ENCODE measurements around the gene RELL2.

The RELL2 gene

GRCh38 chr5:141618804-141619554 lies 17.8 kb upstream of the RELL2 start, which contains the start of gene DIAPH1:
Gene DIAPH1, minus strand, starts transcription at chr5:141619000. Its CDS starts 86 bp downstream, at chr5:141618914.
- DNase-seq, result peak; percentile 98

- DNase-seq, result peak in 1 of 2 experiments; percentile 41
Measured at GRCh38 chr5:141623186-141623585, 13.6 kb upstream of the RELL2 start.

- DNase-seq, result no peak
Measured at GRCh38 chr5:141623611-141624010, 13.2 kb upstream of the RELL2 start.

- DNase-seq, result no peak
Measured at GRCh38 chr5:141628175-141628788, 8.5 kb upstream of the RELL2 start.

- DNase-seq, result no peak
Measured at GRCh38 chr5:141630570-141631140, 6.1 kb upstream of the RELL2 start.

- DNase-seq, result no peak
Measured at GRCh38 chr5:141632650-141633049, 4.1 kb upstream of the RELL2 start.

GRCh38 chr5:141633871-141634561 lies 2.8 kb upstream of the RELL2 start:
- DNase-seq, result no peak

- no peak for DNase-seq
Measured at GRCh38 chr5:141634720-141635119, 2.1 kb upstream of the RELL2 start.

GRCh38 chr5:141635646-141636045 lies 1.2 kb upstream of the RELL2 start:
- no peak for DNase-seq

- DNase-seq, result no peak
Measured at GRCh38 chr5:141636106-141636412, 738 bp upstream of the RELL2 start.

- peak; percentile 57 to 67 for DNase-seq
Measured at GRCh38 chr5:141637123-141637766, 448 bp downstream of the RELL2 start.

- peak; percentile 58 to 63 for DNase-seq
Measured at GRCh38 chr5:141637767-141638419, 1.1 kb downstream of the RELL2 start.

- no peak for DNase-seq
Measured at GRCh38 chr5:141638771-141639170, 2.0 kb downstream of the RELL2 start.

GRCh38 chr5:141639357-141640050 lies 2.7 kb downstream of the RELL2 start:
- DNase-seq, result no peak

GRCh38 chr5:141640051-141640415 lies 3.2 kb downstream of the RELL2 start:
- no peak for DNase-seq

GRCh38 chr5:141640698-141641097 lies 3.9 kb downstream of the RELL2 start:
- DNase-seq, result no peak

- DNase-seq, result peak in 1 of 2 experiments; percentile 24
Measured at GRCh38 chr5:141641634-141642267, 5.0 kb downstream of the RELL2 start.

- DNase-seq, result no peak
Measured at GRCh38 chr5:141646026-141646425, 9.2 kb downstream of the RELL2 start.

- DNase-seq, result no peak
Measured at GRCh38 chr5:141647242-141647641, 10.4 kb downstream of the RELL2 start.

GRCh38 chr5:141647851-141648250 lies 11.1 kb downstream of the RELL2 start:
- no peak for DNase-seq

GRCh38 chr5:141649056-141649688 lies 12.4 kb downstream of the RELL2 start:
- DNase-seq, result no peak

All from activated CD4-positive, alpha-beta T cell treated with anti-CD3 and anti-CD28 coated beads, Interleukin-2, amount 50 U/mL, for 48 hours (primary cell).